Measurements from ENCODE around the gene TMEM109.

DNA sequence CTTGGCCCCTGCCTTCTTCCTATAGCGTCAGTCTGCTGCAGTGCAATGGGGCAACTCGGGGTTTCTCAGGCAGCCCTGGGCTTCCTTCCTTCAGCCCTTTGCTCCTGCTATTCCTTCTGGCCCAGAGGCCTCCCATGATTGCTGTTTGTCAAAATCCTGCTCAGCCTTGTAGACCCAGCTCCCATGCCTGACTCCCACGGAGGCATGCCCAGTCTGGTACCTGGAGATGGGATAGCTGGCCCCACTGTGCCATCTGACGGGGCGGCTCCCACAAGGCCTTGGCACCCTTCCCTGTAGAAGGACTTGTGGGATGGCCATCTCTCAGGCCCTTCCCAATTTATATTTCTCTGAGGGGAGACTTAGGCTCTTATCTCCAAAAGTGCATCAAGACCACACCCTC is 56.9 kb downstream of the TMEM109 start:
- TF ChIP-seq, protein P1, sequence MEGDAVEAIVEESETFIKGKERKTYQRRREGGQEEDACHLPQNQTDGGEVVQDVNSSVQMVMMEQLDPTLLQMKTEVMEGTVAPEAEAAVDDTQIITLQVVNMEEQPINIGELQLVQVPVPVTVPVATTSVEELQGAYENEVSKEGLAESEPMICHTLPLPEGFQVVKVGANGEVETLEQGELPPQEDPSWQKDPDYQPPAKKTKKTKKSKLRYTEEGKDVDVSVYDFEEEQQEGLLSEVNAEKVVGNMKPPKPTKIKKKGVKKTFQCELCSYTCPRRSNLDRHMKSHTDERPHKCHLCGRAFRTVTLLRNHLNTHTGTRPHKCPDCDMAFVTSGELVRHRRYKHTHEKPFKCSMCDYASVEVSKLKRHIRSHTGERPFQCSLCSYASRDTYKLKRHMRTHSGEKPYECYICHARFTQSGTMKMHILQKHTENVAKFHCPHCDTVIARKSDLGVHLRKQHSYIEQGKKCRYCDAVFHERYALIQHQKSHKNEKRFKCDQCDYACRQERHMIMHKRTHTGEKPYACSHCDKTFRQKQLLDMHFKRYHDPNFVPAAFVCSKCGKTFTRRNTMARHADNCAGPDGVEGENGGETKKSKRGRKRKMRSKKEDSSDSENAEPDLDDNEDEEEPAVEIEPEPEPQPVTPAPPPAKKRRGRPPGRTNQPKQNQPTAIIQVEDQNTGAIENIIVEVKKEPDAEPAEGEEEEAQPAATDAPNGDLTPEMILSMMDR (conservative IDR thresholded peaks at IDR 0.05 in 1 of 2, IDR thresholded peaks at IDR 0.05 in 1 of 2; ENCODE audit: extremely low read depth in 1 of 2, insufficient read depth in 1 of 2, low read depth in 1 of 2, low read length in 2 of 2), result no peak
- no peak for TF ChIP-seq EZH2 (IDR thresholded peaks at IDR 0.05; ENCODE audit: borderline replicate concordance, low read length)
